Liver (tissue), 9 donors: ENCODE results near the gene MVB12B. TPM values are rescaled to one million over a fixed set of nuclear protein-coding genes. Genes with fewer than 3 reads are reported as not detected.

ENCODE experiments used
- DNase-seq: peaks from one replicate; pipeline ENCODE4 v3.0.0-alpha.2; 2017; ENCODE audit warnings: low spot score
- H3K27ac ChIP-seq, 2 donors: one replicate each; pipeline ENCODE4 v1.7.0; 2013; ENCODE audit warnings: inconsistent platforms in 2 of 2, low read length in 2 of 2, control low read depth in 1 of 2, low read depth in 1 of 2, mild to moderate bottlenecking in 1 of 2
- H3K27me3 ChIP-seq, 4 donors: one replicate each; pipeline versions ENCODE4 v1.6.1 to v1.7.0; 2013; ENCODE audit warnings: low read length in 3 of 4, inconsistent platforms in 1 of 4, mild to moderate bottlenecking in 1 of 4, moderate library complexity in 1 of 4; ENCODE audit not compliant: control insufficient read depth in 4 of 4, insufficient read depth in 4 of 4
- H3K36me3 ChIP-seq, 4 donors: one replicate each; pipeline versions ENCODE4 v1.6.1 to v1.7.0; 2013; ENCODE audit warnings: low read length in 3 of 4, mild to moderate bottlenecking in 3 of 4, low read depth in 1 of 4, moderate library complexity in 1 of 4; ENCODE audit not compliant: control insufficient read depth in 4 of 4, insufficient read depth in 3 of 4
- H3K4me1 ChIP-seq, 4 donors: one replicate each; pipeline versions ENCODE4 v1.6.1 to v1.7.0; 2013; ENCODE audit warnings: low read length in 3 of 4, mild to moderate bottlenecking in 3 of 4, moderate library complexity in 1 of 4; ENCODE audit not compliant: control insufficient read depth in 4 of 4, insufficient read depth in 4 of 4
- H3K4me3 ChIP-seq, 3 donors: one replicate each; pipeline versions ENCODE4 v1.6.1 to v1.7.0; 2013; ENCODE audit warnings: low read length in 3 of 3, control low read depth in 1 of 3, low read depth in 1 of 3, mild to moderate bottlenecking in 1 of 3
- H3K9ac ChIP-seq, 2 donors: one replicate each; pipeline ENCODE4 v1.7.0; 2013; ENCODE audit warnings: low read length in 2 of 2, mild to moderate bottlenecking in 2 of 2, moderate library complexity in 2 of 2, control low read depth in 1 of 2, low read depth in 1 of 2
- H3K9me3 ChIP-seq, 4 donors: one replicate each; pipeline versions ENCODE4 v1.6.1 to v1.7.0; 2013; ENCODE audit warnings: low read length in 3 of 4; ENCODE audit not compliant: control insufficient read depth in 4 of 4
- FOXA2 ChIP-seq: IDR thresholded peaks from 2 replicates; pipeline ENCODE4 v1.6.1; 2016; ENCODE audit warnings: antibody characterized with exemption
- GABPA ChIP-seq, 2 donors: IDR thresholded peaks in 1 of 2; conservative IDR thresholded peaks in 1 of 2; 2 replicates each; pipeline ENCODE4 v1.6.1; 2016; ENCODE audit warnings: antibody characterized with exemption in 2 of 2, mild to moderate bottlenecking in 1 of 2, moderate library complexity in 1 of 2
- HNF4A ChIP-seq, 2 donors: conservative IDR thresholded peaks; 2 replicates each; pipeline ENCODE4 v1.6.1; 2016; ENCODE audit warnings: antibody characterized with exemption in 2 of 2, mild to moderate bottlenecking in 2 of 2
- HNF4G ChIP-seq: IDR thresholded peaks from 2 replicates; pipeline ENCODE4 v1.6.1; 2016; ENCODE audit warnings: antibody characterized with exemption
- JUND ChIP-seq, 2 donors: IDR thresholded peaks; 2 replicates each; pipeline ENCODE4 v1.6.1; 2016; ENCODE audit warnings: antibody characterized with exemption in 2 of 2
- MAX ChIP-seq: IDR thresholded peaks from 2 replicates; pipeline ENCODE4 v1.6.1; 2016; ENCODE audit warnings: antibody characterized with exemption
- NR2F2 ChIP-seq: IDR thresholded peaks from 2 replicates; pipeline ENCODE4 v1.6.1; 2016; ENCODE audit warnings: antibody characterized with exemption
- REST ChIP-seq: IDR thresholded peaks from 2 replicates; pipeline ENCODE4 v1.6.1; 2016; ENCODE audit warnings: antibody characterized with exemption, mild to moderate bottlenecking
- SP1 ChIP-seq: IDR thresholded peaks from 2 replicates; pipeline ENCODE4 v1.6.1; 2018; ENCODE audit warnings: antibody characterized with exemption, mild to moderate bottlenecking
- TAF1 ChIP-seq: conservative IDR thresholded peaks from 2 replicates; pipeline ENCODE4 v1.6.1; 2016; ENCODE audit warnings: antibody characterized with exemption, mild to moderate bottlenecking
- YY1 ChIP-seq: IDR thresholded peaks from 2 replicates; pipeline ENCODE4 v1.6.1; 2016; ENCODE audit warnings: antibody characterized with exemption, mild to moderate bottlenecking
- ZBTB33 ChIP-seq: IDR thresholded peaks from 2 replicates; pipeline ENCODE4 v1.6.1; 2016; ENCODE audit warnings: antibody characterized with exemption
- WGBS: extraction: QIAGEN DNeasy Blood & Tissue Kit; methylation state at CpG from one replicate; pipeline ENCODE4 v1.1.7; 2013; 5-methylcytosine and 5-hydroxymethylcytosine counted together
- polyA plus RNA-seq, 2 donors: library from polyadenylated mRNA; stranded (reverse) in 1 of 2; unstranded in 1 of 2; fragments of 200-250 nt in 1 of 2; fragments of >200 nt in 1 of 2; fragmentation: Nextera tagmentation in 1 of 2; extraction: Ambion mirVana in 1 of 2; gene quantifications; one replicate each; pipeline versions ENCODE4 v1.2.1 to v1.2.3, GENCODE V29; 2013 to 2015
- total RNA-seq, 2 donors: library from RNA; depleted of rRNA; stranded (reverse); fragments of >200 nt; gene quantifications; one replicate each; pipeline ENCODE4 v1.2.3, GENCODE V29; 2014
- TF ChIP-seq, protein P1 (sequence below): fragments of 150-350 bp; IDR thresholded peaks from 2 replicates; pipeline ENCODE4 v1.5.1; 2017; ENCODE audit warnings: improper control_type of control experiment, low read depth, low read length; ENCODE audit not compliant: missing input control
- donor health status: healthy.
- donor health status: healthy.
- donor health status: healthy.
- donor health status: healthy.
- donor health status: healthy.

The MVB12B gene
- total and polyA plus RNA-seq, 4 donors = 5.3 to 12.4 (median 8.4) TPM

DNA sequence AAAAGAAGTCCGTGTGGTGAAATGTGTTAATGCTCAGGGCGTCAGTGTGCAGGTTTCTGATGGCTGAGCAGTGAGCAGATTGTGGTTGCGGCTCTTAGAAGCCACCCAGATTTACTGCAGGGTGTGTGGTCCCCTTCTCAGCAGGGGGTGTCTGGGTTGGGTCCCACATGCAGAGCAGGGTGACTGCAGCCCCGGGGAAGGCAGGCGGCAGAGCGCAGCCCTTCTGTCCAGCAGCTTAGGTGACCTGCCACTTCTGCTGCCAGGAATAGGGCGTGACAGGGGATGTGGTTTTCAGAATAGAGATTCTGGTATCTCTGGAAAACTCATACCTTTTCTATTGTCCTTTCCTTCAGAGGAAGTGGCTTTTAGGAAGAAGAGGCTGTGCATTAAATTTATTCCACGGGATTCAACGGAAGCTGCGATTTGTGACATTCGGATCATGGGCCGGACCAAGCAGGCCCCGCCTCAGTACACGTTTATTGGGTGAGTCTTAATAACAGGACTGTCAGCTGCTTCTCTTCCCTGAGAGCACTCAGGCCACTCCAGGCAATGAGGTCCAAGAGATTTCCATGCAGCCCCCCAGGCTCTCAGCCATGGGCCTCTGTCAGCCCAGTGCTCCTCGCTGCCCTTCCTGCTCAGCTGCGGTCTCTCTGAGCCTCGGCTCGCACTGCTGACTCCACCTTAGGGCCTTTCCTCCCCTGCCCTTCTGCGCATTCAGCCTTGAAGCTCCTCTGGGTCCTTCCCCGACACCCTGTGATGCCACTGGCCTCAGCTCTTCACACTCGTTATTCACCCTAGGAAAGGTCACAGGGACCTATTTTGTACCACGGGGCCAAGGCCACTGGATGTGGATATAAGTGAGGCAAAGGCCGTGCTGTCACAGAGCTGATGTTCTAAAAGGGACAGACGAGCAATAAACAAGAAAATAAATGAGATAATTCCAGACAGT is 65.4 kb downstream of the MVB12B start (continued):
- TF ChIP-seq REST (no peak), YY1 (no peak), GABPA (IDR thresholded peaks at IDR 0.05 in 1 of 2, conservative IDR thresholded peaks at IDR 0.05 in 1 of 2) (no peak), HNF4G (no peak), SP1 (no peak), JUND (IDR thresholded peaks at IDR 0.05) (no peak), MAX (no peak)

DNA sequence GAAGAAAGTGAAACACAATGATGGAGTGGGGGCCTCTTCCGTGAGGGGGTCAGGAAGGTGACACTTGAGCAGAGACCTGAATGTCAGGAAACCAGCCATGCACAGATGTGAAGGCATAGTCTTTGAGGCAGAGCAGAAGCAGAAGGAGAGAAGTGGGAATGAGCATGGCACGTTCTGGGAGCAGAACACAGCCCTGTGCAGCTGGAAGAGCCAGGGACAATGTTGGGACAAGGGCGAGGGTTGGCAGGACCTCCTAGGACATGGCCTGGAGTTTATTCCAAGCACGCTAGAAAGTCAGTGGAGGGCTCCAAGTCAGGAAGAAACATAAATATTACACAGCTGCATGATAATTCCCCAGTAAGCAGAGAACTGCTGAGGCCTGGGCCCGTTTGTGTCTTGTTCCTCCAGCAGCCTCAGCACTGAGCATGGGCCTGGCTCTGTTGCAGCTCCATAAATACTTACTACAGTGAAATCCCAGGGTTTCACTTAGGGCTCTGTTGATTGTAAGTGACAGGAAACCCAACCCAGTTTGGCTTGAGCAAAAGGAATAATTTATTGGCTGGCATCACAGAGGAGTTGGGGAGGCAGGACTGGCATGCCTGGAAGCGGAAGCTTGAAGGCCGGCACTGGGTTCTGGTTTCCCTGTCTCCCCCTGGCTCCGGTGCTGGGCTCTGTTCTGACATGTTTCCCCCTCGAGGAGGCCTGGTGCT is 66.2 kb downstream of the MVB12B start:
- H3K27ac ChIP-seq = peak overlapping the region in 1 of 2 donors; percentile 9
- H3K36me3 ChIP-seq = peaks cover 0 to 9% (median 1%) of the 10 kb centered on the region in 4 donors
- no peak for DNase-seq
- H3K9me3 ChIP-seq = no peaks in the 10 kb centered on the region
- no peak overlapping the region for H3K4me3 ChIP-seq
- no peak for TF ChIP-seq NR2F2
- no peak for TF ChIP-seq FOXA2
- TF ChIP-seq TAF1 = no peak
- TF ChIP-seq HNF4A (conservative IDR thresholded peaks at IDR 0.05) = no peak
- TF ChIP-seq ZBTB33 = no peak
- no peak for TF ChIP-seq YY1
- TF ChIP-seq, protein P1, sequence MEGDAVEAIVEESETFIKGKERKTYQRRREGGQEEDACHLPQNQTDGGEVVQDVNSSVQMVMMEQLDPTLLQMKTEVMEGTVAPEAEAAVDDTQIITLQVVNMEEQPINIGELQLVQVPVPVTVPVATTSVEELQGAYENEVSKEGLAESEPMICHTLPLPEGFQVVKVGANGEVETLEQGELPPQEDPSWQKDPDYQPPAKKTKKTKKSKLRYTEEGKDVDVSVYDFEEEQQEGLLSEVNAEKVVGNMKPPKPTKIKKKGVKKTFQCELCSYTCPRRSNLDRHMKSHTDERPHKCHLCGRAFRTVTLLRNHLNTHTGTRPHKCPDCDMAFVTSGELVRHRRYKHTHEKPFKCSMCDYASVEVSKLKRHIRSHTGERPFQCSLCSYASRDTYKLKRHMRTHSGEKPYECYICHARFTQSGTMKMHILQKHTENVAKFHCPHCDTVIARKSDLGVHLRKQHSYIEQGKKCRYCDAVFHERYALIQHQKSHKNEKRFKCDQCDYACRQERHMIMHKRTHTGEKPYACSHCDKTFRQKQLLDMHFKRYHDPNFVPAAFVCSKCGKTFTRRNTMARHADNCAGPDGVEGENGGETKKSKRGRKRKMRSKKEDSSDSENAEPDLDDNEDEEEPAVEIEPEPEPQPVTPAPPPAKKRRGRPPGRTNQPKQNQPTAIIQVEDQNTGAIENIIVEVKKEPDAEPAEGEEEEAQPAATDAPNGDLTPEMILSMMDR = no peak
- no peak for TF ChIP-seq REST
- 86% methylated on average over 9 of the region's 9 CpGs for WGBS
- no peak overlapping the region for H3K9ac ChIP-seq
- peaks cover 6 to 38% (median 30%) of the 10 kb centered on the region in 4 donors for H3K4me1 ChIP-seq
- H3K27me3 ChIP-seq = no peaks in the 10 kb centered on the region
